Prostate gland (tissue), 2 donors: ENCODE measurements around the gene SNX10. TPM values are rescaled to one million over a fixed set of nuclear protein-coding genes. Genes with fewer than 3 reads are reported as not detected.
"Not testable (repeated sequence)": the region's sequence is repeated elsewhere in the genome, so short reads cannot be mapped to it uniquely, and the experiment has no call there.

ENCODE experiments used
- DNase-seq: peaks from one replicate; pipeline ENCODE4 v3.0.0-alpha.2; 2019; ENCODE audit warnings: low spot score
- H3K27ac ChIP-seq, 2 donors: fragments of 200-600 bp; sonication (generic); 2 replicates each; pipeline ENCODE4 v1.5.1; 2017 to 2019
- H3K27me3 ChIP-seq: fragments of 200-600 bp; sonication (generic); replicated peaks from 2 replicates; pipeline ENCODE4 v1.5.1; 2019; ENCODE audit not compliant: insufficient read depth
- H3K36me3 ChIP-seq, 2 donors: fragments of 200-600 bp; sonication (generic); 1 replicate in 1 of 2; 2 replicates in 1 of 2; pipeline versions ENCODE4 v1.5.1 to v1.8.1; 2017 to 2019
- H3K4me1 ChIP-seq: fragments of 200-600 bp; sonication (generic); replicated peaks from 2 replicates; pipeline ENCODE4 v1.5.1; 2019
- H3K4me3 ChIP-seq, 2 donors: fragments of 200-600 bp; sonication (generic); 2 replicates each; pipeline ENCODE4 v1.5.1; 2017 to 2019
- H3K9me3 ChIP-seq: fragments of 200-600 bp; sonication (generic); 2 replicates; pipeline ENCODE4 v1.5.1; 2017
- CTCF ChIP-seq, 4 experiments: fragments of 200-600 bp in 2 of 4; fragments of 450-650 bp in 2 of 4; sonication (generic) in 2 of 4; IDR thresholded peaks; 1 replicate in 3 of 4; 2 replicates in 1 of 4; pipeline ENCODE4 v1.5.1; 2016 to 2019; ENCODE audit warnings: antibody characterized with exemption in 4 of 4, mild to moderate bottlenecking in 2 of 4, moderate library complexity in 2 of 4
- POLR2A ChIP-seq: fragments of 450-650 bp; IDR thresholded peaks from one replicate; pipeline ENCODE4 v1.6.1; 2016; ENCODE audit warnings: antibody characterized with exemption, mild to moderate bottlenecking
- POLR2AphosphoS5 ChIP-seq: sonication (generic); formaldehyde crosslinking; IDR thresholded peaks from one replicate; pipeline ENCODE4 v1.6.1; 2017; ENCODE audit warnings: antibody characterized with exemption
- WGBS: methylation state at CpG from one replicate; pipeline ENCODE4 v1.1.5; 2018; 5-methylcytosine and 5-hydroxymethylcytosine counted together
- intact Hi-C: fragments of 100-400 bp; cut with DNase I; formaldehyde crosslinking; loops from one replicate; pipeline ENCODE4 v1.14.2; 2022
- total RNA-seq, 2 donors: library from RNA; depleted of rRNA; stranded (reverse); fragments of >200 nt; gene quantifications; one replicate each; pipeline ENCODE4 v1.1.0, GENCODE V29; 2016

SNX10 gene
- 1 to 10 TPM; 4.7 to 6.8 TPM for total RNA-seq

DNA sequence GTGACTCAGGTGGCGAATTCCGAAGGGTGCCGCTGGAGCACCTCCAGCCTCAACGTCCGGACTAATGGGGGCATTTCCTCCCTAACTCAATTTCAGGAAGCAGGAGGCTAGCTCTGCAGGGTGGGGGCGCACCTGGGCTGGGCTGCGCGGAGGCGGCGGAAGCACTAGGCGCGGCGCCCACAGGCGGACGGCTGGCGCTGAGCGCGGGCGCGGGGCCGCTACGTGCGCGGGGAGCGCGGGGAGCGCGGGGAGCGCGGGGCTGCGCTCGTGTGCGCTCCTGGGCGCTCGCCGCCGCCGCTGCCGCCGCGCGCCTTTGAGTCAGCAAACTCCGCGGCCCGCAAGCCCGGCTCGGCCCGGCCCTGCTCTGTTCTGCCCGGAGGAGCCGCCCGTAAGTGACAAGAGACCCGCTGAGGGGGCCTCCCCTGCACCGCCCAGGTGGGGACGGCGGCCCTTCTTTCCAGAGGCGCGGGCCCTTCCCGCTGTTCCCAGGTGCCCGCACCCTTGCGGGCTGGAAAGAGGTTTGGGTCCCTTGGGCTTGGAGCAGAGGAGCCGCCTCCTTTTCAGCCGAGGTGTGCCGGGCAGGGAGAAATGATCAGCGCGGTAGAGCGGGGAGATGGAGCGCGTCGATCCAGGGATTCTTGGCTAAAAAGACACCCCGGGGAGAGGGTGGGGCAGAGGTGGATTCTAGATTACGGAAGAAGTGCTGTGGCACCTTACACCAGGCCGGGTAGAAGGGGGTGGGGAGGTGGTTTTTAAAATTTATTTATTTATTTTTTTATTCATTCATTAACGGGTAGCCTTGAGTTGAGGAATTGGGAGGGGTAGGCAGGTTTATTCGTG, at the start of gene SNX10:
TSS of gene SNX10 (plus strand) at position 164 of the 840 bp plus-strand sequence. CDS start 54,581 bp downstream, outside the sequence.
- TF ChIP-seq CTCF (IDR thresholded peaks at IDR 0.05) (peak in 2 of 4 experiments; percentile 29 to 33), POLR2AphosphoS5 (no peak)
- WGBS, result 1% methylated on average over 64 of the region's 74 CpGs
- Histone ChIP-seq H3K9me3 (no peaks in the 10 kb centered on the region), H3K4me3 (peak within 1 kb of the TSS; percentile 55 to 56), H3K27ac (peak within 1 kb of the TSS in 1 of 2 donors; percentile 43), H3K36me3 (no peaks in the 10 kb centered on the region), H3K4me1 (no peaks in the 10 kb centered on the region), H3K27me3 (no peaks in the 10 kb centered on the region)
- intact Hi-C loops, result no loop called here
- DNase-seq, result peak; percentile 23

DNA sequence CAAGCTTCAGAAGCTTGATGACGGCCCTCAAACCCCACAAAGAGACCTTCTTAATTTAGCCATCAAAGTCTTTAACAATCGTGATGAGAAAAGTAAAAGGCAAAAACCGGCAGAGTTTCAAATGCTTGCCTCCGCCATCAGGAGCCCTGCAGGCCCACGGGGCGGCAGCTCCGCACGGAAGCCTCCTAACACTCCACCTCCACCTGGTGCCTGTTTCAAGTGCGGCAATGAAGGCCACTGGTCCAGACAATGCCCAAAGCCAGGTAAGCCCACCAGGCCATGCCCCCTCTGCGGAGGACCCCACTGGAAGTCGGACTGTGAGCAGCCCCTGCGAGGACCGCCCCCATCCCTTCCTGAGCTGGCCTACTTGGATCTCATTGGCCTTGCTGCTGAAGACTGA, 46.5 kb upstream of the SNX10 start:
- Histone ChIP-seq H3K4me1 (no peaks in the 10 kb centered on the region), H3K9me3 (no peaks in the 10 kb centered on the region), H3K4me3 (no peak overlapping the region), H3K36me3 (no peaks in the 10 kb centered on the region), H3K27me3 (no peaks in the 10 kb centered on the region), H3K27ac (no peak overlapping the region)
- TF ChIP-seq CTCF (IDR thresholded peaks at IDR 0.05), result no peak
- no peak for TF ChIP-seq POLR2A
- no peak for TF ChIP-seq POLR2AphosphoS5
- intact Hi-C loops, result no loop called here
- no peak for DNase-seq
- WGBS, result 94% methylated on average over 13 of the region's 13 CpGs

- WGBS, result 83% methylated on average over 12 of the region's 12 CpGs
- Histone ChIP-seq H3K4me3 (no peak overlapping the region), H3K36me3 (no peaks in the 10 kb centered on the region), H3K9me3 (no peaks in the 10 kb centered on the region), H3K27ac (no peak overlapping the region), H3K4me1 (no peaks in the 10 kb centered on the region), H3K27me3 (no peaks in the 10 kb centered on the region)
- no peak for DNase-seq
- TF ChIP-seq POLR2A, result no peak
- TF ChIP-seq CTCF (IDR thresholded peaks at IDR 0.05), result no peak
- no peak for TF ChIP-seq POLR2AphosphoS5
- intact Hi-C loops, result no loop called here
Observed at GRCh38 chr7:26250239-26250638, 41.4 kb upstream of the SNX10 start.

GRCh38 chr7:26261866-26262265, 29.8 kb upstream of the SNX10 start:
- H3K27ac ChIP-seq, H3K27me3 ChIP-seq, H3K4me1 ChIP-seq, H3K36me3 ChIP-seq, H3K9me3 ChIP-seq, DNase-seq, H3K4me3 ChIP-seq, intact Hi-C loops: not testable (repeated sequence)
- 97% methylated on average over 20 of the region's 29 CpGs for WGBS

GRCh38 chr7:26265065-26265464, 26.6 kb upstream of the SNX10 start:
- Histone ChIP-seq H3K36me3 (no peaks in the 10 kb centered on the region), H3K27ac (no peak overlapping the region), H3K9me3 (no peaks in the 10 kb centered on the region), H3K4me3 (no peak overlapping the region), H3K27me3 (no peaks in the 10 kb centered on the region), H3K4me1 (no peaks in the 10 kb centered on the region)
- DNase-seq, result no peak
- WGBS, result 86% methylated on average over 6 of the region's 6 CpGs
- no peak for TF ChIP-seq CTCF (IDR thresholded peaks at IDR 0.05)
- TF ChIP-seq POLR2A, result no peak
- no peak for TF ChIP-seq POLR2AphosphoS5
- intact Hi-C loops, result no loop called here
